ENCODE data around the gene RXRB. TPM values are rescaled to one million over a fixed set of nuclear protein-coding genes. Genes with fewer than 3 reads are reported as not detected.

The RXRB gene
- total and polyA plus RNA-seq, 2 of the 8 experiments (the other 6 are each of a cell fraction or from before 2014, with no cell fraction given), result 13.0 to 18.1 TPM

- Histone ChIP-seq H3K4me1 (replicated peaks in 1 of 4; ENCODE audit: control insufficient read depth in 3 of 4, insufficient read depth in 4 of 4, low read length in 3 of 4) (peaks cover 0 to 6% (median 2%) of the 10 kb centered on the region in 4 experiments; a peak in 6 of 7 replicates), H4K5ac (ENCODE audit: insufficient read length, low read depth, low read length) (no peak overlapping the region), H3K9me3 (ENCODE audit: insufficient read depth in 2 of 2, low read depth in 1 of 2, low read length in 1 of 2) (no peaks in the 10 kb centered on the region), H3K56ac (replicated peaks; ENCODE audit: insufficient read length, low read depth, low read length) (no peak overlapping the region), H2BK20ac (ENCODE audit: low read length) (no peak overlapping the region), H3K18ac (ENCODE audit: extremely low read depth, low read length) (no peak overlapping the region), H3K23me2 (ENCODE audit: low read depth, low read length) (peaks cover 7% of the 10 kb centered on the region; the same call in 1 of the 2 replicates), H3K79me2 (ENCODE audit: control insufficient read depth in 1 of 2, insufficient read depth in 2 of 2, low read length in 2 of 2) (no peaks in the 10 kb centered on the region), H3K4me2 (ENCODE audit: insufficient read depth in 1 of 2, low read depth in 2 of 2, low read length in 2 of 2) (no peak overlapping the region), H3K23ac (ENCODE audit: insufficient read length) (no peak overlapping the region), H3K4ac (replicated peaks; ENCODE audit: insufficient read length, low read depth, low read length) (no peak overlapping the region), H2BK12ac (ENCODE audit: low read depth, low read length) (peak overlapping the region; percentile 39; the same call in 1 of the 2 replicates), H2BK120ac (replicated peaks; ENCODE audit: low read depth, low read length) (no peak overlapping the region), H4K8ac (ENCODE audit: extremely low read depth, insufficient read depth, low read length) (peak overlapping the region; percentile 43; the same call in 1 of the 2 replicates), H3K4me3 (ENCODE audit: extremely low read depth in 1 of 4, insufficient read depth in 2 of 4, low read depth in 3 of 4, low read length in 4 of 4) (no peak overlapping the region), H2AK5ac (ENCODE audit: low read depth, low read length) (no peak overlapping the region), H3K9ac (replicated peaks in 1 of 4; ENCODE audit: extremely low read depth in 1 of 4, low read depth in 3 of 4, low read length in 3 of 4) (no peak overlapping the region), H4K91ac (replicated peaks; ENCODE audit: insufficient read length, low read length) (no peak overlapping the region), H2BK15ac (ENCODE audit: low read length) (no peak overlapping the region), H3K36me3 (ENCODE audit: control insufficient read depth in 2 of 4, insufficient read depth in 4 of 4, low read length in 3 of 4) (no peaks in the 10 kb centered on the region), H4K20me1 (replicated peaks in 1 of 2; ENCODE audit: control insufficient read depth in 1 of 2, insufficient read depth in 2 of 2, low read length in 2 of 2) (no peaks in the 10 kb centered on the region), H3K14ac (ENCODE audit: insufficient read length) (no peak overlapping the region), H3K27ac (ENCODE audit: low read depth, low read length) (no peak overlapping the region), H2BK5ac (ENCODE audit: low read depth, low read length) (no peak overlapping the region), H3K79me1 (ENCODE audit: low read depth, low read length) (no peaks in the 10 kb centered on the region), H3K27me3 (replicated peaks in 1 of 4; ENCODE audit: control insufficient read depth in 3 of 4, extremely low read depth in 1 of 4, insufficient read depth in 3 of 4, low read length in 3 of 4) (peaks cover 0 to 8% (median 2%) of the 10 kb centered on the region in 4 experiments; a peak in 4 of 7 replicates), H2AFZ (ENCODE audit: low read length) (no peak overlapping the region)
- WGBS, 2 experiments (ENCODE audit: extremely low coverage in 1 of 2, insufficient coverage in 1 of 2, insufficient read length in 1 of 2, insufficient replicate concordance in 2 of 2, low coverage in 1 of 2, low lambda C conversion rate in 2 of 2, missing lambda C conversion rate in 1 of 2), result 82% methylated on average over 9 of the region's 10 CpGs; no CpG with 5 or more reads in 1 of the 2 experiments
- POLR2A ChIA-PET (ENCODE audit: partially characterized antibody), result interaction anchor here (1.2 to 4.0 kb wide), 6 partner anchors 14 to 192 kb away, joined by 3 to 22 read pairs (median 4); partner anchors contain the start of gene COL11A2
- CTCF ChIA-PET (ENCODE audit: partially characterized antibody), result interaction anchor here (0.8 to 9.5 kb wide), 12 partner anchors 10 to 179 kb away, joined by 3 to 74 read pairs (median 5); no protein-coding TSS in a partner anchor
- FAIRE-seq, result no peak
- TF ChIP-seq SAP30 (IDR thresholded peaks at IDR 0.05; ENCODE audit: insufficient read depth, insufficient replicate concordance, low read length) (no peak), RFX5 (IDR thresholded peaks at IDR 0.05; ENCODE audit: borderline replicate concordance, low read depth, low read length) (no peak), KDM1A (IDR thresholded peaks at IDR 0.05; ENCODE audit: borderline replicate concordance, low read length) (no peak)
- DNase-seq (ENCODE audit: low read depth in 1 of 2, low spot score in 2 of 2), result no peak
These were observed 36.3 kb downstream of the RXRB start for GRCh38 chr6:33164176-33164575.

Measured in H1 (cell line).